Activated naive CD4-positive, alpha-beta T cell treated with Interleukin-2 at 50 U/mL for 16 hours (primary cell): ENCODE results near the gene SLC5A12.
"Not testable (repeated sequence)": the region's sequence is repeated elsewhere in the genome, so short reads cannot be mapped to it uniquely, and the experiment has no call there.

Experiments used
- DNase-seq: peaks from one replicate; pipeline ENCODE4 v3.0.0-alpha.2; 2020

SLC5A12 gene

DNA sequence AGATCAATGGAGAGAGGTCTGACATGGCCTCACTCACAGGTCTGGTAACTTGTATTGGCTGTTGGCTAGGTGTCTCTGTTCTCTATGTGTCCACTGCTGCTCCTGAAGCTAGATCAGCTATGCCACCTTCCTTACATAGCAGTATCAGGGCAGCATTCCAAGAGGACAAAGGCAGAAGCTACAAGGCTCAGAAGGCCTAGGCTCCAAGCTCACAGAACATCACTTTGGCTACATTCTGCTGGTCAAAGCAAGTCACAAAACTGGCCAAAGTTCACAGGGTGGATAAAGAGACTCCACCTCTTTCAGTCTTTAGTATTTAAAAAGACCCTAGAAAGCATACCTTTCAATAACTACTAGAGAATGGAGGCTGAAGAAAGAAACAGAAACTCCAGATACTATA is 4.1 kb downstream of the SLC5A12 start:
- DNase-seq: no peak

DNA sequence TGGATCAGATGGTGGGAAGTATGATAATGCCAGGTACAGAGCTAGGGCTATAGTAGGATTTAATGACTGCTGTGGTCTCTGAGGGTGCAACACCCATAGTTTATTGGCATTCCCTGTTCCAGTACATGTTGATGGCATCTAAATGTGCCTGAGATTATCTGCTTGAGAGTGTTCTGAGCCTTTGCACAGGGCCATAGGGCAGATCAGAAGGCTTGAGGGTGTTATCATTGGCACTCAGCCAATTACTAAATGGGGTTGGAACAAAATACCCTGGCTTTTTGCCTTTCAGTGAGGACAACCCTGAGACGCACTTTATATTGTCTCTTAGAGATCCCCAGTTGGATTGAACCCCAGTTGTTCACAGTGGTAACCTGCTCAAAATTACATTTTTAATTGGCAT is 6.7 kb downstream of the SLC5A12 start:
- no peak for DNase-seq

DNA sequence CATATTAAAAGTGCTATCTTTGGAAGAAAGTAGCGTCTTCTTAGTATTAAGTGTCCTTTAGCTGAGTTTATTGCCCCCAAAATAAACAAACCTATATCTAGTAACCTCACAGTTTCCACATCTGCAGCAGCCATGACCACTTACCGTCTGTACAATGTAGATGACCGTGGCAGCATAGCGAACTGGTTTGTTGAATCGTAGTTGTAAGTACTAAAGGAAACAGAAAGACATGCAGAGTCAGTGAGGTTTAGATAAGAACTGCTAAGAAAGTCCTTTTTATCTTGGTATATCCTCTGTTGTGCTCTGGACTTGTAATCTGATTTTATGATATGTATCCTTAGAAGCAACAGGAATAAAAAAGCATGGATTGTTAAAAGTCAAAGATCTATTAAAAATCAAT is 9.4 kb downstream of the SLC5A12 start:
- DNase-seq: no peak

DNA sequence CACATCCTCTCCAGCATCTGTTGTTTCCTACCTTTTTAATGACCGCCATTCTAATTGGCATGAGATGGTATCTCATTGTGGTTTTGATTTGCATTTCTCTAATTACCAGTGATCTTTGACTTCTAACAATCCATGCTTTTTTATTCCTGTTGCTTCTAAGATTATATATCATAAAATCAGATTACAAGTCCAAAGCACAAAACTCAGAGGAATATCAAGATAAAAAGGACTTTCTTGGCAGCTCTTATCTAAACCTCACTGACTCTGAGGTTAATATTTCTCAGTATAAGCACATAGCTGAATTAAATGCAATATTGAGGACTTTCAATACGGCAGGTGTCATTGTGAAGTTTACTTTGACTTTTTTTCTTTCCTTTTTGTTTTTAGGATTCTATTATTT is 11.4 kb downstream of the SLC5A12 start:
- DNase-seq: no peak

DNA sequence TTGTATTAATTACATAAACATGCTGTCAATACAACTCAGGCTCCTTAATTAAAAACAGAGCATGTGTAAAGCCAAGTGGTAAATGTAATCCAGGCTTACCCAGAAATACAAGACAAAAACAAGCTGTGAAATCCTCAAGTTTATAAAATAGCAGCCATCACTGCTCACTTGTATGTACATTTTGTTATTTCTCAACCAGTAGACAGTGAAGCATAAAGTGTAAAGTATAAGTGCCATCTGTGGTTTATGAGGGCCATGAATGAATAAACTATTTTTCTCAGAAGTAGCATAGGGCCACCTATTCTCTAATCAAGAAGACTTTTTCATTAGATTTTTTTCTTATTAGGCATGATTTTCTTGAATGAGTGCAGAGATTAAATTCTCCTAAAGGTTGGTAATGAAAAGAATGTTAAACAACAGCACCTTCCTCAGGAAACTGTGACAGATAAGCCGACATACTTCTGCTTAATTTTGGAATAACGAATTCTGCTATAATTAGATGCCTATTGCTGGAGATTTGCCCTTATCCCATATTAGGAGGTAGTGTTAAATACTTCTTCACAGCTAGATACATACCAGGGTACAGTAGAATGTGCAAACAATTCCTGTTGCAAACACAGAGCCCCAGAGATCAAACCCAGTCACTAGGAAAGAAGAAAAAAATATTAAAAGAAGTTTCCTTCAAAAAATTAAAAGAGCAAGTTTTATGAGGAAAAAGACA is 13.0 kb downstream of the SLC5A12 start:
- DNase-seq: no peak

DNA sequence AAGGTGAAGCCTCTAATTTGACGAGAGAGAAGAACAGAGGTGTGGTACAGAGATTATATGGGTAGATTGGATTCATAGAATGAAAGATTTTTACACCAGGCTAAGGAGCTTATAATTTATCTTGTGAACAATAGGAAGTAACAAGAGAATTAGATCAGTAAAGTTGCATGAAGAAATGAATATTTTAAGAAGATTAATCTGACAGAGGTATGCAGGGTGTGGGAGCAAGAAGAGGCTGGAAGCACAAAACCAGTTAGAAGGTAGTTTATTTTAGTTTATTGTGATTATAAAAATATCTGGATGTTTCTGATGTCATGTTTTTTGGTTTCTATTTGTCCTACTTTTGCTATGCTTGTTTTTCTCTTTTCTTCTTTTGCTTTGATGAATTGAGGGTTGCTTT is 15.7 kb downstream of the SLC5A12 start:
- no peak for DNase-seq

DNA sequence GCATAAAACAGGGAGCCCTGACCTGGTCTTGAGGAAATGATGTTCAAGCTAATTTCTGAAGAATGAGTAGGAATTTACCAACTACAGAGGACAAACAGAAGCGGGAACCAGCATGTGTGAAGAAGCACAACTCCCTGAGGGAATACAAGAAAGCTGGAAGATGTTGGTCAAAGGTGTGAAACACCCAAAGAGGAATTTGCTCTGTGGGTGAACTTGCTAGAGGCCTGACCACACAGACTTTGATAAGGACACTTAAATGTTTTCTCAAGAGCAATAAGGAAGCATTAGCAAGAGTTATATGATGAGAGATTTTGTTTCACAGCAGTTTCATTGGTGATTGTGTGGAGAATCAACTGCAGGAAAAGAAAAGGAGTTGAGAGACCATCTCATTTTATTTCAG is 17.6 kb downstream of the SLC5A12 start:
- no peak for DNase-seq

DNA sequence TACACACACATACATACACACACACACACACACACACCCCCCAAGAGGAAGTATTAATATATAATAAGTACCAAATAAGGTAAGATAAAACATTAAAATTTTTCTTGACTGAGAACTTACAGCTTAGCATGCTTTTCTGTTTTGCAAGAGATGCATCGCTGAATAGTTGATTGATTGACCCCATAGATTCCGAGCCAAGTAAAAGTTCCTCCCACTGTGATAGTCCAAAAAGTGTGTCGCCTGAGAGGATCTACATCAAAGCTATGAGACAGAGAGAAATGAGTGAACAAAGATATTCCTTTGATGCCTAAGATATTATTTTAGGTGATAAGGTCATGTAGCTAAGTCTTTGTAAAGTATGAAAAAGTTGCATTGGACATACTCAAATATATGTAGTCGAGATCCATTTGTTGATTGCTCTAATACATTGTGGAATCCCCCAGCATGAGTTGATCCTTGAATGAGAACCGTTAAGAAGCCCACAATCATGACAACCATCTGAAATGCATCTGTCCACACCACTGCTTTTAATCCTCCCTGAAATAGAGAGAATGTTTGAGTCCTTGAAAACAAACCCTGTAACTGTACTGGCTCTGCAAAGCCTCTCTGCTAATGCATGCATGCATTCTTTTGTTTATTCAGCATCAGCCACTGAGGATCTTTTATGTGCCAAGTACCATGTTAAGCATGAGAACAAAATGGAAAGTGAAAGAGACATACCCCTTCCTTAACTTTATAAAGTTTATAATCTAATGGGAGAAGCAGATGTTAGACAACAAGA is 18.3 kb downstream of the SLC5A12 start:
- DNase-seq: no peak

DNA sequence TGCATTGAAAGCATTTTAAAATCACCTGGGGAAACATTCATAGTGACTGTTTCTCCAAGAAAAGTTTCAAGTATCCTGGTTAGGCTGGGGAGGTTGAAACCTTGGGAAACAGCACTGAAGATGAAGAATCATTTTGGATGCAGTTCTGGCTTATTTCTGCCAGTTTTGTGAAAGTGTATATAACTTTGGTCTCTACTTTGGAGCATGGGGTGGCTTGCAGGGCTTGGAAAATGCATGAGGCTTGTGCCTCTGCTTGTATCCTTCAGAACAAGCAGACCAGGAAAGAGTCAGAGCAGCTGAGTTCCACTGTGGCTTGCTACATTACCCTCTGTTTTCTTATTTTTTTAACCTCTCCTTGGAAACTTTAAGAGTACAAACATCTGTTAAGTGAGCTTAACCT is 19.5 kb downstream of the SLC5A12 start:
- DNase-seq: no peak

DNA sequence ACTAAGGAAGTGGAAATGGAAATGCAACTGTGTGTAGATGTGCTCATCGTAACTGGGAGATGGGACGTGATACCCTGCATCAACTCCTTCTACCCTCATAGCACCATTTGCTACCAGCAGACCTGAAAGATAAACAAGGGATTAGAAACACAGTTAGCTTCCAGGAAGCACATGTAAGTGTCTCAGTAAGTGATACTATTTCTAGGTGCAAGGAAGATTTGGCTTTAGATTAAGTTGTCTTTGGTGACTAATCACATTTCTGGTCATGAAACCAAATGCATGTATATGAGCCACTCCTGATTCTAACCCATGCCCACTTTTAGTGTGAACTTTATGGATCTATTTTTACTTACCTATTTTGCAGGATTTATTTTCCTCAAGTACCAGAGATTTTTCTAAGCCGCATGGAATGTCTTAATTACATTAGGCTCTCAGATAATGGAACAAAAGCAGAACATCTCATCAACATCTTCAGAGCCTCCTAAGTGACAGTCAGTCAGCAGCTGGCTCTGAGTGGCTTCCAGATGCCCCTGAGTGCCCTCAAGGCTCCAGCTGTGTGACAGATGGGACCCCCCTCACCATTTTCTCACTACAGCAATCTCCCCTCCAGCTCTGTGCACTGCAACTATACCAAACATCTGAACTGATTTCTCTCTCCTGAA is 21.2 kb downstream of the SLC5A12 start:
- no peak for DNase-seq

DNA sequence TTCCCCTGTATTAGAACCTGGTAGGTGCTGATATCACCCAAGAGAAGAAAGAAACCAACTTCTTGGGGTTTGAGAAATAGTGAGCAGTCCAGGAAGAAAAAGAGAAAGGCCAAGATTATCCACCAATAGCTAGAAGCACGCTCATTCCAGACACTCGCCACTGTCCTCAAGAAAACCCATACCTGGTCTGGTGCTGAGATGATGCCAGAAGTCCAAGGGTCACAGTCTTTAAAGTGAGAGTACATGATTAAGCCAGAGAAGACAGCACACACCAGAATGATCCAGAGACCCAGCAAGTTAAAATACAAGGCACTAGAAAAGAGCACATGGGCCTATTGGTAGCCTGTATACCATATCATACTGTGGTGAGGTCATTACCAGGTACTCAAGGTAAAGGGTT is 23.6 kb downstream of the SLC5A12 start:
- no peak for DNase-seq

DNA sequence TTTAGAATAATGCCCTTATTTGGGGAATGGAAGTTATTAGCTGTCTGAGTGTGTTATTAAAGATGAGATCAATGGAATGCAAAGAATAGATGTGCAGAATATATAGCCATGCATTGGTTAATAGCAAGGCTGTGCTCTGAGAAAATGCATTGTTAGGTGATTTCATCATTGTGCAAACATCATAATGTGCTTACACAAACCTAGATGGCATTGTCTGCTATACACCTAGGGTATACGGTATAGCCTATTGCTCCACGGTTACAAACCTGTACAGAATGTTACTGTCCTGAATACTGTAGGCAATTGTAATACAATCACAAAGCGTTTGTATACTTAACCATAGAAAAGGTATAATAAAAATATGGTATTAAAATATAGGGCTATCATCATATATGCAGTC is 25.5 kb downstream of the SLC5A12 start:
- no peak for DNase-seq

DNA sequence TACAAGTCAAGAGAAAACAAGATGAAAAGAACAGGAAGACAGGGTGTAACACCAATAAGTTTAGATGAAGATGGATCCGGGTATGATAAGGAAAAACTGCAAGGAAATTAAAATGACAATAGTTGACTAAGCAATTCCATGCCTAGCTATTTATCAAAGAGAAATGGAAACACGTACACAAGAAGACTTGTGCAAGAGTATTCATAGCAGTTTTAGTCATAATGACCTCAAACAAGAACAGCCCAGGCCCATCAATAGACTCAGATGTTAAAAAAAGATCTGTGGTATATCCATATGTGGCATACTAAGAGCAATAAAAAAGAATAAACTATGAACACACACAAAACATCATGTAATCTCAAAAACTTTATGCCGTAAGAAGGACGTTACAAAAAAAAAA is 33.2 kb downstream of the SLC5A12 start:
- no peak for DNase-seq

DNA sequence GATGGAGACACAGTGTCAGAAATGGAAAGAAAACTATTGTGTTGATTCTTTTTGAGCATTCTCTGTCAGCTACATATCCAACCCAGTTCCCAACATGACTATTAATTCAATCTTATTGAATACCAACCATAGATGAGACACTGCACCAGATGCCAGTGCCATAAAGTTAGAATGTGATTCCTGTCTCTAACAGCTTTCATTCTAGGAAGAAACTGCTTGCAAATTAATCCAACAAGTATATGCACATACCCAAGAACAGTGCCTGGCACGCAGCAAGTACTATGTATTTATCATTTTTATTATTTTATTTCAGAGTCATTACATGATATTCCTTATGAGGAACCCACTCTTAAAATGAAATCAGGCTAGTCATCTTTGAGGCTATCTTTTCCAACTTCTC is 34.5 kb downstream of the SLC5A12 start:
- no peak for DNase-seq

DNA sequence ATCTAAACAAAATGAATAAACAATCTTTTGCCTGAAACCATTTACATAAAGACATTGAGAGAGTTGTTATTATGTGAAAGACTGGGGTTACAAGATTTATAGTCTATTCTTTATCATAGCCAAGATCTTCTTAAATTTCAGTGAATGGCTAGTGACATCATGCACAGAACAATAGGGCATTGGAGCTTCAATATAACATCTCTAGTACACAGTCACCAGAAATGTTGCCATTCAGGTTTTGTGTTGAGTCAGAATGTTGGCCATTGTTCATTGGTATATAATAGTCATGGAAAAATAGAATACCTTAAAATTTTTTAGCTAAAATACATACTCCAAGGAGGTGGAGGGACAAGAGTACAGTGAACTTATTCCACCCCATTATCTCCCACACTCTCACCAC is 44.3 kb downstream of the SLC5A12 start:
- no peak for DNase-seq

DNA sequence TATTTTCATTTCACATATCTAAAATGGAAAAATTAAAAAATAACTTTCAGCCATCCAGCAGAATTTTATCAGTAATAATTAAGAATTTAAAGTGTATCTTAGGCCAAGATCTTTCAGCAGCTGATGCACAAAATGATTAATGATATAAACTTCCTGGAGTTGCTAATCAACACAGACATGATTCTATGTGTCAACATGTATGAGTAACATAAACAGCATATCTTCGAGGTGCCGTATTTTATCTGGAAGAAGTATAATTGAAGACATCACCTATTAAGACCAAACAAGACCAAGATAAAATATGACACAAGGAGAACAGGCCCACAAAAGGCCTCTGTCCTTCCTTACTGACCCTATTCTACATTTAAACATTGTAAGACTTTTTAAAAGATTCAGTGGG is 45.2 kb downstream of the SLC5A12 start:
- DNase-seq: no peak

DNA sequence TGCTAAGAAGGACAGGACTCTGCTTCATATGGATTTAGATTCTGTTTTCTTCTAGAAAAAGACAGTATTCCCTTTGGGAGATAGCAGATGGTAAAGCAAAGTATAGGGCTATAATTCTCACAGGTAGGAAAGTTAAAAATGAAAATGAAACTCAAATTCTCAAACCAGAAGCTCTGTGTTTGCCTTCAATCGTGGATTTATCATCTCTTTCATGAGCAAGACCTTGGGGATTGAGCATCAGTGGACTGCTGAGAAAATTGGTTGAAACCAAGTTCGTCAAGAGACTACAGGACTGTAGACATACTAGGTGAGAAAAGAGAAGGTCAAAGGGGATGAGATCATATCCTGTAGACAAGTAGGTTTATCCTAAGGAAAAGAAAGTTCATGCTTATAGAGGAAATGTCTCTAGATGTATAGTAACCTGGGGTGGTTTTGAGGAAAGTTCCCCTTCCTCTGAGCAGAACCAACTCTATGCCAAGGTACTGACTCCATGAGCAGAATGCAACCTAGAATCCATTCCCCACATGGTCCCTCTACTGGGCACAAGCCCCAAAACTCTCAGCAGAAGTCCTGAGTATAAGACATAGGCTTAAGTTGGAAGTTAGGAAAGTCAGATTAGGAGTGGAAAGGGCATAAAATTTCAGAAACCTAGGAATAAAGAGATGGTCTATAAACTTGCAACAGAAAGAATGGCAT is 46.5 kb downstream of the SLC5A12 start:
- no peak for DNase-seq

DNA sequence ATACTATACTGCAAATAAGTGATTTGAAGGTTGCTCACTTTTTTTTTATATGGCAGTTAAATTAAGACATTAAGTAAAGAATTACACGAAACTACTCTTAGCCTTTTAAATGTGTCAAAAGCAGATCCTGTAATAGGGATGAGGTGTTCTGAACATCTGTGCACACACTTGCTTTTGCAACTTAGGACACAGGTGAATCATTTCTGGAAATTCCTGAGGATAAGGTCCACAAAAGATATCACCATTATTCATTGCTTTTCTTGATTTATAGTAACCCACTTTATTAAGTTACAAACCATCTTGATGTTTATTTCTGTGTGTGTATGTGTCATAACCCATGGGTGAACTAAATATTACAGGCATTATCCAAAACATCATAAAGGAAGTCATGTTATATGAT is 55.9 kb downstream of the SLC5A12 start:
- no peak for DNase-seq

DNA sequence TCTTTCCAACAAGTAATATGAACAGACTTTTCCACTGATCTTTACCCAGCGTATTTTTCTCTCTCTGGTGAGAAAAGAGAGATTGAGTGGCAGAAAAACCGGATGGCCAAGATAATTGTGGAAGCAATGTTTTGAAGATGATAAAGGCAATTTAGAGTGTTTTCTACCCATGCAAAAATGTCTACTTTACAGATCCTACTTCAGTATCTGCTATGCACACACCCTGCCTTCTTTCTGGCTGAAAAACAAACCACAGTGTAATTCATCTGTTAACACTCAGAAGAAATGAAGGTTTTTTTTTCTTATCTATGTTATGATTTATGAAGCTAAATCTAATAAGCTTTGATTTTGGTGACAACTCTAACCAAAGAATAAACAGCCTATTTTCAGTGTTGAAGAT is 56.8 kb downstream of the SLC5A12 start:
- DNase-seq: no peak

DNA sequence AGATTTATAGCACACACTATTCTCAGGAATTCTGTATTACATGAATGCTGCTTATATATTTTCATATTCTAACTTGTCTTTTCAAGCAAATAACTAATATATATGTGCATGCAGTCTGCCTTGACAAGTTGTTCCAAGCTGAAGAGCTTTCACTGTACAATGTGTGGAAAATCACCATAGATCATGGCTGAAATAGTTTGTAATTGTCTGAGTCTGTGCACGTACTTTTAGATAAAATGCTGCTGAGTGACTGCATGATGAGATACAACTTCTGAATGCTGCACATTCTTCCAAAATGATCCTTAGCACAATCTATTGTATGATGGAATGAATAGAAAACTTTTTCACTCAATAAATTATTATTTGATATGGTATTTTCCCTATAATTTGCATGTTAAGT is 58.9 kb downstream of the SLC5A12 start:
- DNase-seq: no peak

DNA sequence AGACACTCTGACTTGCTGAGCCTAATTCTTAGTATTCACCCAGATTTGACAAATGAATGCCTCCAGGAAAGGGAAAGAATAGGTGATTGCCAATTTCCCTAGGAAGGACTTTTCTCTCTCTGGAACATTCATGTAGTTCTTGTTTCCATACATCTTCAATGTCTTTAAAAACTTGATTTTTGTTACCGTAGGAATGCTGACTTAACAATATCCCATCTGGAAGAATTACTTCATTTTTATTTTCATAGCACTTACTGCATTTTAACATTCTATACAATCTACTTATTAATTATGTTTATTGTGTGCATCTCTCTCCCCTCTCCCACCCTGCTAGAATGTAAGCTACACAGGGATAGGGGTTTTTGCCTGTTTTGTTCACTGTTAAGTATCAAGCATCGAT is 66.6 kb downstream of the SLC5A12 start:
- no peak for DNase-seq

DNA sequence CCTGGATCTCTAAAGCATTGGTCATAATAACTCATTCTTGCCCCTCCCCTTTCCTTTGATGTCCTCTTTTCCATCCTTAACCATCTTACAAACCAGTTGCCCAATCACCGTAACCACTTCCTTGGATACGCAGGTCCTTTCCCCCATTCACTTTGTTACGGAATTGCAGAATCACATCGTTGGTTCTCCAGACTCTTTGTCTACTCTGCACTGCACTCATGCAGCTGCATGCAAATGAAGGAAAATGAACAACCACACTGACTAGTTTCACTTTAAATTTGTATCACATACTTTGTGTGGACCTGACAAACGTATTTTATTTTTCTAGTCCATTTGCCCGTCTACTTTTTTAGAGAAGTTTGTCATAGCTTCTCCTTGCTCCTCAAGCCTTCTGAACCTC is 69.9 kb downstream of the SLC5A12 start:
- DNase-seq: no peak

DNA sequence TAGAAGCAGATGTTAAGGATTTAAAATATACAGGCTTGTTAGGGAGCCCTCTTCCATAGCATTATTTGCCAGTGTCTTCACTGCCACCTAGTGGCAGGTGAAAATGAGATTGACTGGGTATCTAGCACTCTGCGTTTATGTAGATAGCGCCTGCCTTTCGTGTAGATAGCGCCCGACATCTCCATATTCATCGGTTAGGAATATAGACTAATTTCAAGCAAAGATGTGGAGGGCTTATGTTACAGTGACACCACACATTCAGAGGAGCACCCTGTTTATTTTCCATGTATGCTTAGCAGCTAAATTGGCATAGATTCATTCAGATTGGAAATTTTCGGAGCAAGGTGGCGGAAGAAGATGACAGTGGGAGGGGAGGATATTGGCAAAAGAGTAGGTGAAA is 72.0 kb downstream of the SLC5A12 start:
- no peak for DNase-seq

DNA sequence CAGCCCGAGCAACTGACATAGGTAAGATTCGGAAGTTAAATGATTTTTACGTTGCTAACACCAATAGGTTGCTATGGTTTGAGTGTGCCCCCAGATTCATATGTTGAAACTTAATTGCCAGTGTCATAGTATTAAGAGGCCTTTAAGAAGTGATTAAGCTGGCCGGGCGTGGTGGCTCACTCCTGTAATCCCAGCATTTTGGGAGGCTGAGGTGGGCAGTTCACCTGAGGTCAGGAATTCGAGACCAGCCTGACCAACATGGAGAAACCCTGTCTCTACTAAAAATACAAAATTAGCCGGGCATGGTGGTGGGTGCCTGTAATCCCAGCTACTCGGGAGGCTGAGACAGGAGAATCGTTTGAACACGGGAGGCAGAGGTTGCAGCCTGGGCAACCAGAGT is 78.5 kb downstream of the SLC5A12 start:
- DNase-seq: not testable (repeated sequence)
